Muscle of leg (tissue), 11 donors: ENCODE results near the gene SNCA. TPM values are rescaled to one million over a fixed set of nuclear protein-coding genes. Genes with fewer than 3 reads are reported as not detected.

Experiments used
- DNase-seq: peaks from one replicate; pipeline ENCODE4 v3.0.0; 2013
- H3K27ac ChIP-seq: one replicate; pipeline ENCODE4 v1.5.1; 2013; ENCODE audit warnings: mild to moderate bottlenecking, low read length, control low read depth
- H3K27me3 ChIP-seq: one replicate; pipeline ENCODE4 v1.6.1; 2013; ENCODE audit warnings: low read length; ENCODE audit not compliant: control insufficient read depth, insufficient read depth
- H3K36me3 ChIP-seq: one replicate; pipeline ENCODE4 v1.6.1; 2013; ENCODE audit warnings: low read length; ENCODE audit not compliant: control insufficient read depth, insufficient read depth
- H3K4me1 ChIP-seq: one replicate; pipeline ENCODE4 v1.6.1; 2013; ENCODE audit warnings: low read length; ENCODE audit not compliant: control insufficient read depth, insufficient read depth
- H3K4me3 ChIP-seq: one replicate; pipeline ENCODE4 v1.5.1; 2013; ENCODE audit warnings: low read length, control low read depth
- H3K9me3 ChIP-seq: replicated peaks from 2 replicates; pipeline ENCODE4 v1.6.1; 2013; ENCODE audit warnings: low read depth, low read length; ENCODE audit not compliant: control insufficient read depth
- WGBS: methylation state at CpG from one replicate; pipeline ENCODE4 v1.1.5; 2013; ENCODE audit warnings: missing lambda C conversion rate; ENCODE audit not compliant: insufficient coverage; 5-methylcytosine and 5-hydroxymethylcytosine counted together
- polyA plus RNA-seq, 8 donors: library from polyadenylated mRNA; unstranded; fragments of 120-200 nt; gene quantifications; one replicate each; pipeline versions ENCODE4 v1.2.1 to v1.2.3, GENCODE V29; 2013; ENCODE audit warnings: inconsistent platforms in 1 of 8, low replicate concordance in 1 of 8; ENCODE audit not compliant: insufficient read length in 8 of 8, insufficient read depth in 1 of 8
- total RNA-seq: library from RNA; stranded (reverse); fragments of 120-200 nt; gene quantifications from one replicate; pipeline ENCODE4 v1.2.4, GENCODE V29; 2013

SNCA gene
- total and polyA plus RNA-seq, 9 donors, result 14.2 to 48.7 (median 34.2) TPM

DNA sequence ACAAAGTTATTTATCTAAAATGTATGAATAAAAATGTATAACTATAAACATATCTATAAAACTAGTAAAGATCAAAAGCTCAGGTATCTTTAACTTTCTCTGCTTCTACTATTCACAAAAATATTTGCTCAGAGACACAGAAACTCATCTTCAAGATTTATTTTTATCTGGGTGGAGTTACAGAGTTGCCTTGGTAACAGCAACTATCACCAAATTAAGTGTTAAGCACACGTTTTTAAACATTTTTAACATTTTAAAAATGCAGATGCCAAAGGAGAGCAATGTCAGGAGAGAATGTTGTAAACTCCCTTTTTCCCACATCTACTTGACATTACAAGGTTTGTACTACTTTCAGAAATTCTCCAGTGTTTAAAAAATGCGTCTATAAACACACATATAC is 71.4 kb downstream of the SNCA start:
- peak; percentile 10 for DNase-seq
- H3K36me3 ChIP-seq, result no peaks in the 10 kb centered on the region
- H3K4me3 ChIP-seq, result no peak overlapping the region
- H3K27ac ChIP-seq, result peak overlapping the region; percentile 13
- no peaks in the 10 kb centered on the region for H3K4me1 ChIP-seq
- no CpG with 5 or more reads among the region's 2 CpGs for WGBS
- H3K9me3 ChIP-seq, result no peaks in the 10 kb centered on the region
- H3K27me3 ChIP-seq, result no peaks in the 10 kb centered on the region

DNA sequence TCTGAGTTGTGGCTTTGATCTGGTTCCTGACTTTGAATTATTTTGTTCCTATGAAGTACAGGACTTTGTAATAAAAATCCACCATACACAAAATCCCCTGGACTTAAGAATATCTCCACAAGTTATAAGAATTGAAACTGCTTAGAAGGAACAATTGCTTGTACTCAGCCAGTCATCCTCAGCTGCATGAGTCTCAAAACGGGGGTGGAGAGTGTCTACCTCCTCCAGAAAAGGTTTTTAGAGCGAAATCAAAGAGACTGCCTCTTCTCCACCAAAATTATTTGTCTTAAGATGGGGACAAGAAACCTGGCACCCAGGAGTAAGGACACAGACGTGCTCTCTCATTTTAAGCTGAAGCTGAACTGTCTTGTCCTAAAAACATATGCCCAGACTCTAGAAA is 74.7 kb downstream of the SNCA start:
- H3K4me1 ChIP-seq, result no peaks in the 10 kb centered on the region
- DNase-seq, result no peak
- no CpG with 5 or more reads among the region's 3 CpGs for WGBS
- no peaks in the 10 kb centered on the region for H3K36me3 ChIP-seq
- H3K4me3 ChIP-seq, result no peak overlapping the region
- no peak overlapping the region for H3K27ac ChIP-seq
- H3K27me3 ChIP-seq, result no peaks in the 10 kb centered on the region
- H3K9me3 ChIP-seq, result no peaks in the 10 kb centered on the region

GRCh38 chr4:89759426-89759825 is 77.5 kb downstream of the SNCA start:
- DNase-seq, result no peak
- H3K36me3 ChIP-seq, result no peaks in the 10 kb centered on the region
- no peak overlapping the region for H3K4me3 ChIP-seq
- H3K9me3 ChIP-seq, result no peaks in the 10 kb centered on the region
- H3K27ac ChIP-seq, result no peak overlapping the region
- no peaks in the 10 kb centered on the region for H3K4me1 ChIP-seq
- 100% methylated on average over 1 of the region's 2 CpGs for WGBS
- H3K27me3 ChIP-seq, result no peaks in the 10 kb centered on the region

- Histone ChIP-seq H3K36me3 (no peaks in the 10 kb centered on the region), H3K27ac (no peak overlapping the region), H3K4me3 (no peak overlapping the region), H3K4me1 (no peaks in the 10 kb centered on the region), H3K9me3 (no peaks in the 10 kb centered on the region), H3K27me3 (no peaks in the 10 kb centered on the region)
- no CpG with 5 or more reads among the region's 4 CpGs for WGBS
- DNase-seq, result no peak
These were observed 79.7 kb downstream of the SNCA start for GRCh38 chr4:89757154-89757719.

DNA sequence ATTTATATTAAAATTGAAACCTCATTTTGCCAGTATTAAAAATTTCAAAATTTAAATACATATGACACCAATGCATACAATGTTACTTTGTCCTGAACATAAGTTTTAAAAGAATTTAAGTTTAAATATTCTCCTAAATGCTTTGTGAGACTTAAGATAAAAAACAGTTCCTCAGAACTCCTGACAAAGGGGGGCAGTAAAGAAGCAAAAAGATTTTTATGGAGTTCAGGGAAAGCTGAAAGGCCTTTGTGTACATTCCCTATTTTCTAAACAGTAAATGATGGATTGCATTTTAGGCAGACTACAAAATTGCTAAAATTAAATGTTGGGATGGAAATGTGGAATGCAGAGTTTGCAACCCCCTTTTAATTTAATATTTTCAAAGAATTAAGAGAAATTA is 81.7 kb downstream of the SNCA start:
- H3K4me3 ChIP-seq, result no peak overlapping the region
- no peaks in the 10 kb centered on the region for H3K4me1 ChIP-seq
- DNase-seq, result no peak
- H3K36me3 ChIP-seq, result no peaks in the 10 kb centered on the region
- H3K9me3 ChIP-seq, result no peaks in the 10 kb centered on the region
- H3K27ac ChIP-seq, result no peak overlapping the region
- H3K27me3 ChIP-seq, result no peaks in the 10 kb centered on the region

DNA sequence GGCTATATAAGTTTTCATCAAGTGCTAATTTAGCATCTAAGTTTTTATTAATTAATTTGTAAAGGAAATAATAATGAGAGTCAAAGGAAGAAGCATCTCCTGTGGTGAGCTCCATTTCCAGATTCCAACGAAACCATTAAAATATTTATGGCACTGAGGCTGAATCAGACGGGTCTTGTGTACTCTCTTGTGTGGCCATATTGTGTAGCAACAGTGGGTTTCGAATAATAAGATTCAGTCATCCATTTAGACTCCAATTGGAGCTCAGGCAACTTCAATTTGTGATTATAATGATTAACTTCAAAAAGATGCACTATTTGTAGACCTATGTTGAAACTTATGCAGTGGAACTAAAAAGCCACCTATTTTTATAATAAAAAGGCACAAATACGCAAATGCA is 82.4 kb downstream of the SNCA start:
- H3K36me3 ChIP-seq, result no peaks in the 10 kb centered on the region
- WGBS, result no CpG with 5 or more reads among the region's 4 CpGs
- DNase-seq, result no peak
- no peaks in the 10 kb centered on the region for H3K27me3 ChIP-seq
- no peak overlapping the region for H3K4me3 ChIP-seq
- H3K4me1 ChIP-seq, result no peaks in the 10 kb centered on the region
- H3K9me3 ChIP-seq, result no peaks in the 10 kb centered on the region
- H3K27ac ChIP-seq, result no peak overlapping the region

GRCh38 chr4:89753601-89754066 is 83.3 kb downstream of the SNCA start:
- Histone ChIP-seq H3K4me3 (no peak overlapping the region), H3K27me3 (no peaks in the 10 kb centered on the region), H3K27ac (no peak overlapping the region), H3K36me3 (no peaks in the 10 kb centered on the region), H3K9me3 (no peaks in the 10 kb centered on the region), H3K4me1 (no peaks in the 10 kb centered on the region)
- WGBS, result no CpG with 5 or more reads among the region's 5 CpGs
- peak; percentile 85 for DNase-seq

DNA sequence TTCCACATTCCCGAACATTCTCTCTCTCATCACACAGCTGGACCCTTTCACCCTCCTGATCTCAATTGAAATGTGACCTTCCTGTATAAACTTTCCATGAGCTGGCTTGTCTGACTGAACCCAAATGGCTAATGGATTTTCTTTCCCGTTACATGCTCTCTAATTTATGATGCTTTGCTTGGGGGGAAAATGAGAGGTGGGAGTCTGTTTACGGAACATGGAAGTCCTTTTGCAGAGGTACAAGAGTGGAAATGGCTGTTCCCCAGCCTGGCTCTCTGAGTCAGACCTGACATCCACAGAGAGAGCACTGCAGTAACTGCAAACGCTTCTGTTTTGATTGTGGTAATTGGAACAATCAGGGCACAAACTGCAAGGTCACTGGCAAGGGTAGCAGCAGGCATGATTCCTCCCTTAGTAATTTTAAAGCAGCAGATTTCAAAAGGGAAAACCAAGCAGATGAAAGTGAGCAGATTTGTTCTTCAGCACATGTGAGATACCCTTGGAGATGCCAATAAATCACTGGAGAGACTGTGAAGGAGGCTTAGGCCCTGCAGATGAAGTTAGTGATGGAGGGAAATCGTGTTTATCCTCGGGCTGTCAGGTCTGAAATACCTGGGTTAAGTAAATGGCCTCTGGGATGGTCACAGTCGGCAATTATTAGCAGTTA is 83.9 kb downstream of the SNCA start:
- 37% methylated on average over 4 of the region's 7 CpGs for WGBS
- DNase-seq, result peak; percentile 16
- no peak overlapping the region for H3K4me3 ChIP-seq

DNA sequence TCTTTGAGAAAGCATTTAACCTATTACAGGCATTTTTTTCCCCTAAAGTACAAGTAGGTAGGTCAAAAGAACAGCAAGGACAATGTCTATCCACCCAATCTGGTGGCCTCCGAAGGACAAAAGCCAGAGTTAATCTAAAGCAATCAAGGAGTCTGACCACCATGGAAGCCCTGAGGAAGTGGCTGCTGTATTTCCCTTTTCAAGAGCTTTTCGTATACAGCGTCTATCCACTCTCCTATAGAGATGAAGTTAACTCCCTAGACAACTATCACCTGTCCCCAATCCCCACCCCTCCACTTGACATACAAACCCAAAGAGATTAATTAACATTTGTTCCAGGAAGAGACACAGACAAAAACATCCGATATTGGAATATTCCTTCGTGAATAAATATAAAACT is 85.5 kb downstream of the SNCA start:
- Histone ChIP-seq H3K27me3 (no peaks in the 10 kb centered on the region), H3K27ac (no peak overlapping the region), H3K4me1 (no peaks in the 10 kb centered on the region), H3K36me3 (no peaks in the 10 kb centered on the region), H3K9me3 (no peaks in the 10 kb centered on the region), H3K4me3 (no peak overlapping the region)
- no peak for DNase-seq
- whole genome bisulfite sequencing, result no CpG with 5 or more reads among the region's 5 CpGs

More for the DNA sequence above, 83.9 kb downstream of the SNCA start:
- no peaks in the 10 kb centered on the region for H3K9me3 ChIP-seq
- H3K4me1 ChIP-seq, result no peaks in the 10 kb centered on the region
- no peaks in the 10 kb centered on the region for H3K36me3 ChIP-seq
- no peak overlapping the region for H3K27ac ChIP-seq
- H3K27me3 ChIP-seq, result no peaks in the 10 kb centered on the region

GRCh38 chr4:89746377-89746776 is 90.6 kb downstream of the SNCA start:
- DNase-seq, result no peak
- Histone ChIP-seq H3K27me3 (no peaks in the 10 kb centered on the region), H3K9me3 (no peaks in the 10 kb centered on the region), H3K27ac (no peak overlapping the region), H3K4me1 (no peaks in the 10 kb centered on the region), H3K36me3 (no peaks in the 10 kb centered on the region), H3K4me3 (no peak overlapping the region)
- no CpG with 5 or more reads among the region's 1 CpG for WGBS

GRCh38 chr4:89745708-89746107 is 91.3 kb downstream of the SNCA start:
- H3K27ac ChIP-seq, result no peak overlapping the region
- no peak for DNase-seq
- H3K36me3 ChIP-seq, result no peaks in the 10 kb centered on the region
- WGBS, result no CpG with 5 or more reads among the region's 1 CpG
- no peaks in the 10 kb centered on the region for H3K27me3 ChIP-seq
- no peak overlapping the region for H3K4me3 ChIP-seq
- H3K9me3 ChIP-seq, result no peaks in the 10 kb centered on the region
- no peaks in the 10 kb centered on the region for H3K4me1 ChIP-seq
